ENCODE results near the gene CCNY. TPM values are rescaled to one million over a fixed set of nuclear protein-coding genes. Genes with fewer than 3 reads are reported as not detected.
A peak's percentile ranks its signal among the peaks of the same experiment; 100 is the strongest.

Gene CCNY
- total and polyA plus RNA-seq, 8 donors: 5.8 to 99.6 (median 37.7) TPM

GRCh38 chr10:35447693-35448407 lies 111.5 kb downstream of the CCNY start:
- Histone ChIP-seq H3K4me3 (no peak overlapping the region), H3K27me3 (no peaks in the 10 kb centered on the region), H3K9me3 (peaks cover 4 to 23% (median 15%) of the 10 kb centered on the region in 4 donors), H3K4me1 (peaks cover 52 to 77% (median 64%) of the 10 kb centered on the region in 4 donors), H3K27ac (peak overlapping the region; percentile 44 to 81 (median 72)), H3K36me3 (no peaks in the 10 kb centered on the region)
- peak; percentile 51 to 83 for DNase-seq
- 20 to 33% (median 23%) methylated on average over 14 of the region's 14 CpGs for WGBS, 5 donors
- TF ChIP-seq POLR2A (IDR thresholded peaks at IDR 0.05) (no peak), POLR2AphosphoS5 (IDR thresholded peaks at IDR 0.05) (peak in 1 of 3 donors; percentile 15)
- intact Hi-C loops (cut with DNase I; ENCODE audit: low total_unique reads): no loop called here

GRCh38 chr10:35448687-35449662 lies 112.7 kb downstream of the CCNY start:
- Histone ChIP-seq H3K4me1 (peaks cover 53 to 88% (median 68%) of the 10 kb centered on the region in 4 donors), H3K4me3 (no peak overlapping the region), H3K27me3 (no peaks in the 10 kb centered on the region), H3K27ac (peak overlapping the region; percentile 37 to 81 (median 72)), H3K36me3 (no peaks in the 10 kb centered on the region), H3K9me3 (peaks cover 3 to 13% (median 8%) of the 10 kb centered on the region in 4 donors)
- TF ChIP-seq EP300 (IDR thresholded peaks at IDR 0.05) (no peak), POLR2A (IDR thresholded peaks at IDR 0.05) (no peak), POLR2AphosphoS5 (IDR thresholded peaks at IDR 0.05) (no peak), CTCF (IDR thresholded peaks at IDR 0.05) (no peak)
- intact Hi-C loops (cut with DNase I; ENCODE audit: low total_unique reads): no loop called here
- DNase-seq: peak; percentile 38 to 65
- 63 to 70% (median 67%) methylated on average over 11 of the region's 11 CpGs for WGBS, 5 donors

- WGBS, 5 donors: 69 to 85% (median 82%) methylated on average over 5 of the region's 5 CpGs
- H3K4me3 ChIP-seq: no peak overlapping the region
- no peak for DNase-seq
- H3K36me3 ChIP-seq: no peaks in the 10 kb centered on the region
- H3K9me3 ChIP-seq: peaks cover 0 to 3% (median 0%) of the 10 kb centered on the region in 4 donors
- intact Hi-C loops (cut with DNase I; ENCODE audit: low total_unique reads): no loop called here
- H3K4me1 ChIP-seq: peaks cover 61 to 98% (median 78%) of the 10 kb centered on the region in 4 donors
- TF ChIP-seq CTCF (IDR thresholded peaks at IDR 0.05) (no peak), POLR2AphosphoS5 (IDR thresholded peaks at IDR 0.05) (no peak), EP300 (IDR thresholded peaks at IDR 0.05) (no peak), POLR2A (IDR thresholded peaks at IDR 0.05) (no peak)
- no peaks in the 10 kb centered on the region for H3K27me3 ChIP-seq
- peak overlapping the region in 3 of 5 donors; percentile 13 to 81 (median 80) for H3K27ac ChIP-seq
These were observed 113.6 kb downstream of the CCNY start for GRCh38 chr10:35449944-35450343.

GRCh38 chr10:35451151-35452016 lies 115.1 kb downstream of the CCNY start:
- no peak for DNase-seq
- Histone ChIP-seq H3K27me3 (no peaks in the 10 kb centered on the region), H3K4me3 (no peak overlapping the region), H3K27ac (peak overlapping the region; percentile 10 to 81 (median 50)), H3K4me1 (peaks cover 61 to 97% (median 80%) of the 10 kb centered on the region in 4 donors), H3K9me3 (no peaks in the 10 kb centered on the region), H3K36me3 (no peaks in the 10 kb centered on the region)
- 62 to 78% (median 69%) methylated on average over 5 to 8 of the region's 8 CpGs for WGBS, 5 donors
- TF ChIP-seq CTCF (IDR thresholded peaks at IDR 0.05) (no peak), POLR2AphosphoS5 (IDR thresholded peaks at IDR 0.05) (no peak), EP300 (IDR thresholded peaks at IDR 0.05) (no peak), POLR2A (IDR thresholded peaks at IDR 0.05) (no peak)
- intact Hi-C loops (cut with DNase I; ENCODE audit: low total_unique reads): no loop called here
